ENCODE measurements around the gene TREML1.

DNA sequence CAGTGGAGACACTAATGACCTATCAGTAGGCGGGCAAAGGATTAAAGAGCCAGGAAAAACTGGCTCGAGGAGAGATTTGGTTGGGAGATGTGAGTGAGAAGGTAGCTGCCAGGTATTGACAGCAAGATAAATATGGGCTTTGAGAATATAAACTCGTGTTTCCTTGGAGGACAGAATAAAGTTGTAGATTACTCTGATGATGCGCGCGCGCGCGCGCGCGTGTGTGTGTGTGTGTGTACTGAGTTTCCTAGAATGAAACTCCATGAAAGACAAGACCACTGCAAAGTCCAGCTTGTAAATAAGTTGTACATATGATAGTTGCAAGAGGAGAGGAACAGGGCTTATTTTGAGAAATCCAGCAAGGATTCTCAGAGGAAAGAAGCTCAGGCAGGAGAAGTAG is 22.0 kb upstream of the TREML1 start:
- TF ChIP-seq, protein P1, sequence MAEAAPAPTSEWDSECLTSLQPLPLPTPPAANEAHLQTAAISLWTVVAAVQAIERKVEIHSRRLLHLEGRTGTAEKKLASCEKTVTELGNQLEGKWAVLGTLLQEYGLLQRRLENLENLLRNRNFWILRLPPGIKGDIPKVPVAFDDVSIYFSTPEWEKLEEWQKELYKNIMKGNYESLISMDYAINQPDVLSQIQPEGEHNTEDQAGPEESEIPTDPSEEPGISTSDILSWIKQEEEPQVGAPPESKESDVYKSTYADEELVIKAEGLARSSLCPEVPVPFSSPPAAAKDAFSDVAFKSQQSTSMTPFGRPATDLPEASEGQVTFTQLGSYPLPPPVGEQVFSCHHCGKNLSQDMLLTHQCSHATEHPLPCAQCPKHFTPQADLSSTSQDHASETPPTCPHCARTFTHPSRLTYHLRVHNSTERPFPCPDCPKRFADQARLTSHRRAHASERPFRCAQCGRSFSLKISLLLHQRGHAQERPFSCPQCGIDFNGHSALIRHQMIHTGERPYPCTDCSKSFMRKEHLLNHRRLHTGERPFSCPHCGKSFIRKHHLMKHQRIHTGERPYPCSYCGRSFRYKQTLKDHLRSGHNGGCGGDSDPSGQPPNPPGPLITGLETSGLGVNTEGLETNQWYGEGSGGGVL (tag by site-specific recombination; IDR thresholded peaks at IDR 0.05), result no peak
- no peak for TF ChIP-seq ZNF548 (tag by site-specific recombination; IDR thresholded peaks at IDR 0.05)
- TF ChIP-seq, protein P2, sequence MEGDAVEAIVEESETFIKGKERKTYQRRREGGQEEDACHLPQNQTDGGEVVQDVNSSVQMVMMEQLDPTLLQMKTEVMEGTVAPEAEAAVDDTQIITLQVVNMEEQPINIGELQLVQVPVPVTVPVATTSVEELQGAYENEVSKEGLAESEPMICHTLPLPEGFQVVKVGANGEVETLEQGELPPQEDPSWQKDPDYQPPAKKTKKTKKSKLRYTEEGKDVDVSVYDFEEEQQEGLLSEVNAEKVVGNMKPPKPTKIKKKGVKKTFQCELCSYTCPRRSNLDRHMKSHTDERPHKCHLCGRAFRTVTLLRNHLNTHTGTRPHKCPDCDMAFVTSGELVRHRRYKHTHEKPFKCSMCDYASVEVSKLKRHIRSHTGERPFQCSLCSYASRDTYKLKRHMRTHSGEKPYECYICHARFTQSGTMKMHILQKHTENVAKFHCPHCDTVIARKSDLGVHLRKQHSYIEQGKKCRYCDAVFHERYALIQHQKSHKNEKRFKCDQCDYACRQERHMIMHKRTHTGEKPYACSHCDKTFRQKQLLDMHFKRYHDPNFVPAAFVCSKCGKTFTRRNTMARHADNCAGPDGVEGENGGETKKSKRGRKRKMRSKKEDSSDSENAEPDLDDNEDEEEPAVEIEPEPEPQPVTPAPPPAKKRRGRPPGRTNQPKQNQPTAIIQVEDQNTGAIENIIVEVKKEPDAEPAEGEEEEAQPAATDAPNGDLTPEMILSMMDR (tag by site-specific recombination; IDR thresholded peaks at IDR 0.05), result no peak
- TF ChIP-seq, protein P3, sequence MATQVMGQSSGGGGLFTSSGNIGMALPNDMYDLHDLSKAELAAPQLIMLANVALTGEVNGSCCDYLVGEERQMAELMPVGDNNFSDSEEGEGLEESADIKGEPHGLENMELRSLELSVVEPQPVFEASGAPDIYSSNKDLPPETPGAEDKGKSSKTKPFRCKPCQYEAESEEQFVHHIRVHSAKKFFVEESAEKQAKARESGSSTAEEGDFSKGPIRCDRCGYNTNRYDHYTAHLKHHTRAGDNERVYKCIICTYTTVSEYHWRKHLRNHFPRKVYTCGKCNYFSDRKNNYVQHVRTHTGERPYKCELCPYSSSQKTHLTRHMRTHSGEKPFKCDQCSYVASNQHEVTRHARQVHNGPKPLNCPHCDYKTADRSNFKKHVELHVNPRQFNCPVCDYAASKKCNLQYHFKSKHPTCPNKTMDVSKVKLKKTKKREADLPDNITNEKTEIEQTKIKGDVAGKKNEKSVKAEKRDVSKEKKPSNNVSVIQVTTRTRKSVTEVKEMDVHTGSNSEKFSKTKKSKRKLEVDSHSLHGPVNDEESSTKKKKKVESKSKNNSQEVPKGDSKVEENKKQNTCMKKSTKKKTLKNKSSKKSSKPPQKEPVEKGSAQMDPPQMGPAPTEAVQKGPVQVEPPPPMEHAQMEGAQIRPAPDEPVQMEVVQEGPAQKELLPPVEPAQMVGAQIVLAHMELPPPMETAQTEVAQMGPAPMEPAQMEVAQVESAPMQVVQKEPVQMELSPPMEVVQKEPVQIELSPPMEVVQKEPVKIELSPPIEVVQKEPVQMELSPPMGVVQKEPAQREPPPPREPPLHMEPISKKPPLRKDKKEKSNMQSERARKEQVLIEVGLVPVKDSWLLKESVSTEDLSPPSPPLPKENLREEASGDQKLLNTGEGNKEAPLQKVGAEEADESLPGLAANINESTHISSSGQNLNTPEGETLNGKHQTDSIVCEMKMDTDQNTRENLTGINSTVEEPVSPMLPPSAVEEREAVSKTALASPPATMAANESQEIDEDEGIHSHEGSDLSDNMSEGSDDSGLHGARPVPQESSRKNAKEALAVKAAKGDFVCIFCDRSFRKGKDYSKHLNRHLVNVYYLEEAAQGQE (tag by site-specific recombination; IDR thresholded peaks at IDR 0.05), result no peak
- TF ChIP-seq, protein P4, sequence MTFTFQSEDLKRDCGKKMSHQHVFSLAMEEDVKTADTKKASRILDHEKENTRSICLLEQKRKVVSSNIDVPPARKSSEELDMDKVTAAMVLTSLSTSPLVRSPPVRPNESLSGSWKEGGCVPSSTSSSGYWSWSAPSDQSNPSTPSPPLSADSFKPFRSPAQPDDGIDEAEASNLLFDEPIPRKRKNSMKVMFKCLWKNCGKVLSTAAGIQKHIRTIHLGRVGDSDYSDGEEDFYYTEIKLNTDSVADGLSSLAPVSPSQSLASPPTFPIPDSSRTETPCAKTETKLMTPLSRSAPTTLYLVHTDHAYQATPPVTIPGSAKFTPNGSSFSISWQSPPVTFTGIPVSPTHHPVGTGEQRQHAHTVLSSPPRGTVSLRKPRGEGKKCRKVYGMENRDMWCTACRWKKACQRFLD (tag by site-specific recombination; IDR thresholded peaks at IDR 0.05), result no peak
- TF ChIP-seq, protein P5, sequence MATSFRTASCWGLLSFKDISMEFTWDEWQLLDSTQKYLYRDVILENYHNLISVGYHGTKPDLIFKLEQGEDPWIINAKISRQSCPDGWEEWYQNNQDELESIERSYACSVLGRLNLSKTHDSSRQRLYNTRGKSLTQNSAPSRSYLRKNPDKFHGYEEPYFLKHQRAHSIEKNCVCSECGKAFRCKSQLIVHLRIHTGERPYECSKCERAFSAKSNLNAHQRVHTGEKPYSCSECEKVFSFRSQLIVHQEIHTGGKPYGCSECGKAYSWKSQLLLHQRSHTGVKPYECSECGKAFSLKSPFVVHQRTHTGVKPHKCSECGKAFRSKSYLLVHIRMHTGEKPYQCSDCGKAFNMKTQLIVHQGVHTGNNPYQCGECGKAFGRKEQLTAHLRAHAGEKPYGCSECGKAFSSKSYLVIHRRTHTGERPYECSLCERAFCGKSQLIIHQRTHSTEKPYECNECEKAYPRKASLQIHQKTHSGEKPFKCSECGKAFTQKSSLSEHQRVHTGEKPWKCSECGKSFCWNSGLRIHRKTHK (tag by site-specific recombination; IDR thresholded peaks at IDR 0.05), result no peak
- no peak for TF ChIP-seq ZNF561 (tag by site-specific recombination; IDR thresholded peaks at IDR 0.05; ENCODE audit: borderline replicate concordance)
- no peak for TF ChIP-seq ZNF311 (tag by site-specific recombination; IDR thresholded peaks at IDR 0.05; ENCODE audit: borderline replicate concordance)
- no peak for TF ChIP-seq ZNF830 (tag by site-specific recombination; IDR thresholded peaks at IDR 0.05; ENCODE audit: low read depth)
- no peak for TF ChIP-seq ZNF292 (tag by site-specific recombination; IDR thresholded peaks at IDR 0.05; ENCODE audit: borderline replicate concordance, low read depth)
- TF ChIP-seq, protein P6, sequence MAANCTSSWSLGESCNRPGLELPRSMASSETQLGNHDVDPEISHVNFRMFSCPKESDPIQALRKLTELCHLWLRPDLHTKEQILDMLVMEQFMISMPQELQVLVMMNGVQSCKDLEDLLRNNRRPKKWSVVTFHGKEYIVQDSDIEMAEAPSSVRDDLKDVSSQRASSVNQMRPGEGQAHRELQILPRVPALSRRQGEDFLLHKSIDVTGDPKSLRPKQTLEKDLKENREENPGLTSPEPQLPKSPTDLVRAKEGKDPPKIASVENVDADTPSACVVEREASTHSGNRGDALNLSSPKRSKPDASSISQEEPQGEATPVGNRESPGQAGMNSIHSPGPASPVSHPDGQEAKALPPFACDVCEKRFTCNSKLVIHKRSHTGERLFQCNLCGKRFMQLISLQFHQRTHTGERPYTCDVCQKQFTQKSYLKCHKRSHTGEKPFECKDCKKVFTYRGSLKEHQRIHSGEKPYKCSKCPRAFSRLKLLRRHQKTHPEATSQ (tag by site-specific recombination; IDR thresholded peaks at IDR 0.05), result no peak
- no peak for TF ChIP-seq HOXA7 (CRISPR knock-in tag; IDR thresholded peaks at IDR 0.05; ENCODE audit: borderline replicate concordance)
- TF ChIP-seq, protein P7, sequence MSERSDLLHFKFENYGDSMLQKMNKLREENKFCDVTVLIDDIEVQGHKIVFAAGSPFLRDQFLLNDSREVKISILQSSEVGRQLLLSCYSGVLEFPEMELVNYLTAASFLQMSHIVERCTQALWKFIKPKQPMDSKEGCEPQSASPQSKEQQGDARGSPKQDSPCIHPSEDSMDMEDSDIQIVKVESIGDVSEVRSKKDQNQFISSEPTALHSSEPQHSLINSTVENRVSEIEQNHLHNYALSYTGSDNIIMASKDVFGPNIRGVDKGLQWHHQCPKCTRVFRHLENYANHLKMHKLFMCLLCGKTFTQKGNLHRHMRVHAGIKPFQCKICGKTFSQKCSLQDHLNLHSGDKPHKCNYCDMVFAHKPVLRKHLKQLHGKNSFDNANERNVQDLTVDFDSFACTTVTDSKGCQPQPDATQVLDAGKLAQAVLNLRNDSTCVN (tag by site-specific recombination; optimal IDR thresholded peaks at IDR 0.05), result no peak
- TF ChIP-seq ZNF404 (tag by site-specific recombination; IDR thresholded peaks at IDR 0.05), result no peak
